ENCODE data around the gene TTC21A. TPM values are rescaled to one million over a fixed set of nuclear protein-coding genes. Genes with fewer than 3 reads are reported as not detected.
A peak's percentile ranks its signal among the peaks of the same experiment; 100 is the strongest.

The TTC21A gene
- total RNA-seq, 1 donor from 2014 or later: 18.8 TPM

- Histone ChIP-seq H3K9me3 (no peaks in the 10 kb centered on the region), H3K4me3 (no peak overlapping the region), H3K36me3 (peaks cover 23% of the 10 kb centered on the region), H3K27ac (no peak overlapping the region), H3K27me3 (ENCODE audit: low read depth) (no peaks in the 10 kb centered on the region), H3K4me1 (no peaks in the 10 kb centered on the region)
- intact Hi-C loops (cut with DNase I): no loop called here
- DNase-seq: no peak
- TF ChIP-seq, protein P1, sequence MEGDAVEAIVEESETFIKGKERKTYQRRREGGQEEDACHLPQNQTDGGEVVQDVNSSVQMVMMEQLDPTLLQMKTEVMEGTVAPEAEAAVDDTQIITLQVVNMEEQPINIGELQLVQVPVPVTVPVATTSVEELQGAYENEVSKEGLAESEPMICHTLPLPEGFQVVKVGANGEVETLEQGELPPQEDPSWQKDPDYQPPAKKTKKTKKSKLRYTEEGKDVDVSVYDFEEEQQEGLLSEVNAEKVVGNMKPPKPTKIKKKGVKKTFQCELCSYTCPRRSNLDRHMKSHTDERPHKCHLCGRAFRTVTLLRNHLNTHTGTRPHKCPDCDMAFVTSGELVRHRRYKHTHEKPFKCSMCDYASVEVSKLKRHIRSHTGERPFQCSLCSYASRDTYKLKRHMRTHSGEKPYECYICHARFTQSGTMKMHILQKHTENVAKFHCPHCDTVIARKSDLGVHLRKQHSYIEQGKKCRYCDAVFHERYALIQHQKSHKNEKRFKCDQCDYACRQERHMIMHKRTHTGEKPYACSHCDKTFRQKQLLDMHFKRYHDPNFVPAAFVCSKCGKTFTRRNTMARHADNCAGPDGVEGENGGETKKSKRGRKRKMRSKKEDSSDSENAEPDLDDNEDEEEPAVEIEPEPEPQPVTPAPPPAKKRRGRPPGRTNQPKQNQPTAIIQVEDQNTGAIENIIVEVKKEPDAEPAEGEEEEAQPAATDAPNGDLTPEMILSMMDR (IDR thresholded peaks at IDR 0.05): no peak
- ATAC-seq: no peak
These were observed 11.6 kb downstream of the TTC21A start for GRCh38 chr3:39118931-39119660.

DNA sequence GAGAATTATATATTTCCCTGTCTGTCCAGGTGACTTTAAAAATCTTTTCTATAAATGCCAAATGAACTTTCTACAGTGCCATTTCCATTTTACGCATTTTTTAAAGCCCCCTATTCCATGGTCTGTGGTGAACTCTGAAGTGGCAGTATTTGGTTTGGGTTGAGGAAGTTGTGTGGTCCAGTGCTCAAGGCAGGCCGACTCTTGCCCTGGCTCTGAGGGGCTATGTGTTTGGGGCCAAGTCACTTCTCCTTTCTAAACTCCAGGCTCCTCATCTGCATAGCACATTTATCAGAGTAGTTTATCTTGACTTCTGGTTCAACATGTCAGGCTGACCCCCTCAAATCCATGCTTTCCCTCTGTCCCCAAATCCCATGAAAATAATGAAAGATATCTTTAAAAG lies 14.1 kb downstream of the TTC21A start:
- DNase-seq (no peak), ATAC-seq (no peak)
- H3K4me1 ChIP-seq: peaks cover 1% of the 10 kb centered on the region
- no peak overlapping the region for H3K27ac ChIP-seq
- no peak overlapping the region for H3K4me3 ChIP-seq
- H3K9me3 ChIP-seq: no peaks in the 10 kb centered on the region
- TF ChIP-seq, protein P1 (IDR thresholded peaks at IDR 0.05): no peak
- peaks cover 23% of the 10 kb centered on the region for H3K36me3 ChIP-seq
- no peaks in the 10 kb centered on the region for H3K27me3 ChIP-seq (ENCODE audit: low read depth)
- intact Hi-C loops (cut with DNase I): loop anchor here (10.0 kb wide), 1 partner anchor 173 kb away; no protein-coding TSS in a partner anchor

GRCh38 chr3:39122813-39123212 lies 15.3 kb downstream of the TTC21A start:
- H3K4me1 ChIP-seq: peaks cover 7% of the 10 kb centered on the region
- H3K36me3 ChIP-seq: peaks cover 23% of the 10 kb centered on the region
- H3K9me3 ChIP-seq: no peaks in the 10 kb centered on the region
- H3K27ac ChIP-seq: no peak overlapping the region
- H3K4me3 ChIP-seq: no peak overlapping the region
- no peak for DNase-seq
- TF ChIP-seq, protein P1 (IDR thresholded peaks at IDR 0.05): no peak
- ATAC-seq: no peak
- H3K27me3 ChIP-seq (ENCODE audit: low read depth): no peaks in the 10 kb centered on the region
- intact Hi-C loops (cut with DNase I): loop anchor here (10.0 kb wide), 1 partner anchor 172 kb away; no protein-coding TSS in a partner anchor

GRCh38 chr3:39124876-39125840 lies 17.7 kb downstream of the TTC21A start:
- H3K36me3 ChIP-seq: peaks cover 10% of the 10 kb centered on the region
- H3K27ac ChIP-seq: peak overlapping the region; percentile 55
- DNase-seq (peak; percentile 49), ATAC-seq (peak; percentile 72 to 85)
- H3K27me3 ChIP-seq (ENCODE audit: low read depth): no peaks in the 10 kb centered on the region
- H3K9me3 ChIP-seq: no peaks in the 10 kb centered on the region
- TF ChIP-seq, protein P1 (IDR thresholded peaks at IDR 0.05): peak; percentile 51
- H3K4me3 ChIP-seq: no peak overlapping the region
- intact Hi-C loops (cut with DNase I): loop anchor here (10.0 kb wide), 1 partner anchor 170 kb away; no protein-coding TSS in a partner anchor
- H3K4me1 ChIP-seq: peaks cover 12% of the 10 kb centered on the region

DNA sequence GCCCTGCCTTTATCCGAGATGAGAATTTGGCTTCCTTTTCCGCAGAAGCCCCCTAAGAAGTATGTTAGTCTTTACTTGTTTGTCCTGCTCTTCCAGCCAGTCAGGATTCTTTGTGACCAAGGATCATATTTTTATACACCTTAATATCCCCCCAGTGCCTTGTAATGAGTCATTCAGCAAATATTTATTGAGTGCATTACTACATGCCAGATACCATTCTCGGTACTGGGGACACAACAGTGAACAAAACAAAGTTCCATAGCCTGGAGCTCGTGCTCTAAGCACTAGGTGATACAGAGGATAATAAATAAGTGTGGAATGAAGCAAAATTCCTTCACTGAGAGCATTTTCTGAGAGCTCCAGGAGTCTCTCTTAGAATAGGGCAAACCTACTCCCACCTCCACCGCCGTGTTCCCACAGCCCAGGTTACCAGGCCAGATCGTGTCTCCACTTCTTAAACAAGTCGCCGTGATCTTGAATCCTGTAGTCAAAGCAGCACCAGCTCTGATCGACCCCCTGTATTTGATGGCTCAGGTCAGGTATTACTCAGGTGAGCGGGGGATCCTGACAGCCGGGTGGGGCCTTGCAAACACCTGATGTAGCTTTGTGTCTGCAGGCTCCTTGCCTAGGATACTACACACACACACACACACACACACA lies 18.5 kb downstream of the TTC21A start:
- TF ChIP-seq, protein P1 (IDR thresholded peaks at IDR 0.05): no peak
- Histone ChIP-seq H3K27me3 (ENCODE audit: low read depth) (no peaks in the 10 kb centered on the region), H3K27ac (peak overlapping the region; percentile 55), H3K4me1 (peaks cover 12% of the 10 kb centered on the region), H3K36me3 (peaks cover 5% of the 10 kb centered on the region), H3K9me3 (no peaks in the 10 kb centered on the region), H3K4me3 (no peak overlapping the region)
- DNase-seq (no peak), ATAC-seq (peak; percentile 73 to 82)
- intact Hi-C loops (cut with DNase I): loop anchor here (10.0 kb wide), 1 partner anchor 169 kb away; no protein-coding TSS in a partner anchor

All from lower lobe of right lung (tissue), 2 donors.